ENCODE data around the gene ZNF546.
"Not testable (repeated sequence)": the region's sequence is repeated elsewhere in the genome, so short reads cannot be mapped to it uniquely, and the experiment has no call there.

The ZNF546 gene

GRCh38 chr19:39996811-39997637, at the start of gene ZNF546:
Gene ZNF546 (plus strand): TSS chr19:39997060. CDS start chr19:39998327, 1,267 bp downstream.
- peak; percentile 88 to 94 for DNase-seq

GRCh38 chr19:39949026-39949747, 47.7 kb upstream of the ZNF546 start:
- DNase-seq: no peak

GRCh38 chr19:39951065-39951650, 45.7 kb upstream of the ZNF546 start:
- DNase-seq: no peak

- peak in 1 of 2 donors; percentile 32 for DNase-seq
Measured at GRCh38 chr19:39951686-39952085, 45.2 kb upstream of the ZNF546 start.

- no peak for DNase-seq
Measured at GRCh38 chr19:39953915-39954314, 42.9 kb upstream of the ZNF546 start.

GRCh38 chr19:39957886-39958285, 39.0 kb upstream of the ZNF546 start:
- DNase-seq: not testable (repeated sequence)

GRCh38 chr19:39958942-39959341, 37.9 kb upstream of the ZNF546 start:
- DNase-seq: not testable (repeated sequence)

- DNase-seq: not testable (repeated sequence)
Measured at GRCh38 chr19:39959407-39959806, 37.5 kb upstream of the ZNF546 start.

- DNase-seq: no peak
Measured at GRCh38 chr19:39963898-39964297, 33.0 kb upstream of the ZNF546 start.

- no peak for DNase-seq
Measured at GRCh38 chr19:39966617-39967016, 30.2 kb upstream of the ZNF546 start.

- DNase-seq: no peak
Measured at GRCh38 chr19:39967561-39967960, 29.3 kb upstream of the ZNF546 start.

GRCh38 chr19:39968789-39969188, 28.1 kb upstream of the ZNF546 start:
- no peak for DNase-seq

- DNase-seq: no peak
Measured at GRCh38 chr19:39969266-39969665, 27.6 kb upstream of the ZNF546 start.

GRCh38 chr19:39969681-39970424, 27.0 kb upstream of the ZNF546 start:
- DNase-seq: no peak

GRCh38 chr19:39970425-39970674, 26.5 kb upstream of the ZNF546 start:
- no peak for DNase-seq

- peak; percentile 97 to 99 for DNase-seq
Measured at GRCh38 chr19:39970675-39971379, 26.0 kb upstream of the ZNF546 start, which contains the start of gene PSMC4. Gene PSMC4 (plus strand): TSS chr19:39971165. CDS start chr19:39971203, 38 bp downstream.

GRCh38 chr19:39971380-39972035, 25.4 kb upstream of the ZNF546 start:
- DNase-seq: no peak

- DNase-seq: no peak
Measured at GRCh38 chr19:39974377-39975155, 22.3 kb upstream of the ZNF546 start.

GRCh38 chr19:39982883-39983282, 14.0 kb upstream of the ZNF546 start:
- DNase-seq: no peak

GRCh38 chr19:39983695-39984300, 13.1 kb upstream of the ZNF546 start:
- no peak for DNase-seq

- no peak for DNase-seq
Measured at GRCh38 chr19:39986643-39987042, 10.2 kb upstream of the ZNF546 start.

All from inflammatory macrophage treated with lipopolysaccharide for 1 hour (primary cell).